Measurements from ENCODE around the gene LRRC8A. TPM values are rescaled to one million over a fixed set of nuclear protein-coding genes. Genes with fewer than 3 reads are reported as not detected.

The LRRC8A gene
- total and polyA plus RNA-seq, 2 of the 13 experiments (the other 11 are each of a cell fraction or from before 2014, with no cell fraction given), result 16.1 to 40.6 TPM

GRCh38 chr9:128895556-128895955 lies 13.6 kb downstream of the LRRC8A start:
- no peak overlapping the region for H3K4me3 ChIP-seq (replicated peaks in 1 of 3; ENCODE audit: insufficient read depth in 1 of 3, low read depth in 2 of 3, low read length in 3 of 3)
- ATAC-seq (no peak), FAIRE-seq (no peak), DNase-seq (ENCODE audit: low spot score) (no peak)
- CTCF ChIA-PET (ENCODE audit: low intra/inter-chr PET ratio, low total read pairs), result no interaction called here
- no peaks in the 10 kb centered on the region for H3K27me3 ChIP-seq (ENCODE audit: control insufficient read depth in 1 of 2, insufficient read depth in 2 of 2, low read length in 2 of 2)
- no peaks in the 10 kb centered on the region for H4K20me1 ChIP-seq (ENCODE audit: insufficient read depth, low read length)
- H3K9me3 ChIP-seq (ENCODE audit: low read length), result no peaks in the 10 kb centered on the region
- no peak overlapping the region for H3K9ac ChIP-seq (ENCODE audit: insufficient read depth, low read depth, low read length)
- no peak overlapping the region for H2AFZ ChIP-seq (ENCODE audit: low read length)
- H3K4me1 ChIP-seq (ENCODE audit: insufficient read depth, low read length), result peaks cover 8% of the 10 kb centered on the region; the same call in 1 of the 2 replicates
- 96% methylated on average over 3 of the region's 4 CpGs for WGBS (ENCODE audit: low lambda C conversion rate)
- peaks cover 17 to 63% of the 10 kb centered on the region in 2 experiments; a peak in 4 of 5 replicates for H3K36me3 ChIP-seq (replicated peaks in 1 of 2; ENCODE audit: control insufficient read depth in 1 of 2, insufficient read depth in 2 of 2, low read length in 2 of 2)
- POLR2A ChIA-PET, result no interaction called here
- BruUV-seq (replicated peaks), result no TSS peak
- intact Hi-C loops (cut with micrococcal nuclease; ENCODE audit: unreplicated experiment), result no loop called here
- no peak overlapping the region for H3K27ac ChIP-seq (ENCODE audit: extremely low read length, insufficient read depth, low read length)
- TF ChIP-seq SNRNP70 (IDR thresholded peaks at IDR 0.05; ENCODE audit: low read depth, low read length) (no peak), EEA1 (CRISPR knock-in tag; IDR thresholded peaks at IDR 0.05; ENCODE audit: borderline replicate concordance) (no peak), ZNF674 (CRISPR knock-in tag; IDR thresholded peaks at IDR 0.05; ENCODE audit: low read depth) (no peak), ZBTB7A (CRISPR knock-in tag; IDR thresholded peaks at IDR 0.05) (no peak), E2F2 (CRISPR knock-in tag; IDR thresholded peaks at IDR 0.05; ENCODE audit: borderline replicate concordance) (no peak), ZFP36L1 (CRISPR knock-in tag; IDR thresholded peaks at IDR 0.05) (no peak), RFX5 (IDR thresholded peaks at IDR 0.05; ENCODE audit: low read depth, low read length) (no peak), ZNF263 (CRISPR knock-in tag; IDR thresholded peaks at IDR 0.05) (no peak), ARID2 (CRISPR knock-in tag; IDR thresholded peaks at IDR 0.05; ENCODE audit: borderline replicate concordance) (no peak), HOXA5 (CRISPR knock-in tag; IDR thresholded peaks at IDR 0.05) (no peak), MEIS1 (CRISPR knock-in tag; IDR thresholded peaks at IDR 0.05; ENCODE audit: borderline replicate concordance) (no peak), FOXA1 (IDR thresholded peaks at IDR 0.05) (no peak), FOXA1 (CRISPR knock-in tag; IDR thresholded peaks at IDR 0.05) (no peak), CENPBD1 (CRISPR knock-in tag; IDR thresholded peaks at IDR 0.05; ENCODE audit: borderline replicate concordance, low read depth) (no peak), PRPF4 (IDR thresholded peaks at IDR 0.05; ENCODE audit: low read depth, low read length, poor library complexity, severe bottlenecking) (no peak)
- in situ Hi-C loops (cut with HindIII; ENCODE audit: extremely low pct_ligation_motif_present, low pct_unique_long_range_greater_than_20kb), result no loop called here
- H3K4me2 ChIP-seq (ENCODE audit: low read depth, low read length), result no peak overlapping the region
- peaks cover 4% of the 10 kb centered on the region for H3K79me2 ChIP-seq (ENCODE audit: insufficient read depth, low read length)
